ENCODE results near the gene KRTAP25-1. TPM values are rescaled to one million over a fixed set of nuclear protein-coding genes. Genes with fewer than 3 reads are reported as not detected.

Gene KRTAP25-1
- polyA plus RNA-seq, 1 of the 3 experiments (the other 2 are of a cell fraction), result not detected

- TF ChIP-seq ZBTB33 (IDR thresholded peaks at IDR 0.05; ENCODE audit: borderline replicate concordance, low read depth) (no peak), TEAD4 (IDR thresholded peaks at IDR 0.05; ENCODE audit: borderline replicate concordance, insufficient read depth) (no peak)
These were observed 33.2 kb downstream of the KRTAP25-1 start (continued) for GRCh38 chr21:30256100-30256499.

- Histone ChIP-seq H3K36me3 (replicated peaks in 1 of 2; ENCODE audit: control insufficient read depth in 1 of 2, insufficient read depth in 2 of 2, low read length in 1 of 2) (no peaks in the 10 kb centered on the region), H3K9me3 (no peaks in the 10 kb centered on the region), H3K79me2 (ENCODE audit: insufficient read depth) (no peaks in the 10 kb centered on the region), H3K27ac (ENCODE audit: low read depth in 2 of 2, low read length in 1 of 2) (no peak overlapping the region), H3K4me1 (ENCODE audit: control insufficient read depth in 1 of 2, insufficient read depth in 2 of 2, low read depth in 1 of 2, low read length in 1 of 2) (no peaks in the 10 kb centered on the region), H4K20me1 (ENCODE audit: insufficient read depth) (no peaks in the 10 kb centered on the region), H3K9me2 (no peaks in the 10 kb centered on the region), H3K4me2 (no peak overlapping the region), H2AFZ (ENCODE audit: low read depth) (no peak overlapping the region), H3K27me3 (ENCODE audit: insufficient read depth) (no peaks in the 10 kb centered on the region), H3F3A (replicated peaks; ENCODE audit: insufficient read depth) (no peaks in the 10 kb centered on the region), H3K4me3 (ENCODE audit: low read depth in 2 of 2, low read length in 1 of 2) (no peak overlapping the region), H3K9ac (no peak overlapping the region)
- WGBS (ENCODE audit: low lambda C conversion rate), result 7% methylated on average over 1 of the region's 1 CpG
- CTCF ChIA-PET, result no interaction called here
- no peak for DNase-seq
- POLR2A ChIA-PET, result no interaction called here
- TF ChIP-seq POLR2AphosphoS5 (IDR thresholded peaks at IDR 0.05; ENCODE audit: low read depth, low read length) (no peak), PBX3 (IDR thresholded peaks at IDR 0.05) (no peak), GABPA (IDR thresholded peaks at IDR 0.05; ENCODE audit: low read depth) (no peak), CTCF (IDR thresholded peaks at IDR 0.05) (no peak), JUND (IDR thresholded peaks at IDR 0.05) (no peak), EZH2phosphoT487 (IDR thresholded peaks at IDR 0.05; ENCODE audit: borderline replicate concordance, low read depth) (no peak), SIN3A (IDR thresholded peaks at IDR 0.05; ENCODE audit: borderline replicate concordance, low read depth, low read length) (no peak), IRF3 (IDR thresholded peaks at IDR 0.05; ENCODE audit: low read depth, low read length) (no peak), TAF1 (IDR thresholded peaks at IDR 0.05; ENCODE audit: borderline replicate concordance, low read depth, low read length) (no peak), NFIC (IDR thresholded peaks at IDR 0.05; ENCODE audit: borderline replicate concordance) (no peak)
- TF ChIP-seq, protein P1, sequence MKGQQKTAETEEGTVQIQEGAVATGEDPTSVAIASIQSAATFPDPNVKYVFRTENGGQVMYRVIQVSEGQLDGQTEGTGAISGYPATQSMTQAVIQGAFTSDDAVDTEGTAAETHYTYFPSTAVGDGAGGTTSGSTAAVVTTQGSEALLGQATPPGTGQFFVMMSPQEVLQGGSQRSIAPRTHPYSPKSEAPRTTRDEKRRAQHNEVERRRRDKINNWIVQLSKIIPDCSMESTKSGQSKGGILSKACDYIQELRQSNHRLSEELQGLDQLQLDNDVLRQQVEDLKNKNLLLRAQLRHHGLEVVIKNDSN (IDR thresholded peaks at IDR 0.05; ENCODE audit: borderline replicate concordance, low read depth), result no peak
These were observed 33.6 kb downstream of the KRTAP25-1 start for GRCh38 chr21:30255679-30256078.
